GM12878 (cell line): ENCODE measurements around the gene SUGP1. TPM values are rescaled to one million over a fixed set of nuclear protein-coding genes. Genes with fewer than 3 reads are reported as not detected.

Source experiments
- ATAC-seq: fragments of 200-7000 bp; cut with Tn5 transposase; 3 replicates; pipeline ENCODE4 v1.9.1; 2020; ENCODE audit warnings: mild to moderate bottlenecking, moderate library complexity
- BruUV-seq: library from RNA; stranded (reverse); fragments of 400-500 nt; replicated peaks from 2 replicates; lab custom pipeline; 2021; lab: Mats Ljungman, UMichigan
- CTCF ChIA-PET: fragments of 300-600 bp; sonication (Branson Sonifier 250); formaldehyde crosslinking; extraction: SDS; loops from one replicate; lab custom pipeline; 2021; ENCODE audit warnings: inconsistent platforms; lab: Yijun Ruan, JAX
- POLR2A ChIA-PET: fragments of 350-600 bp; formaldehyde crosslinking; extraction: SDS; loops from one replicate; lab custom pipeline; 2021; ENCODE audit warnings: inconsistent platforms; lab: Charles Lee
- RAD21 ChIA-PET: fragments of 300-600 bp; sonication (Branson Sonifier 250); formaldehyde crosslinking; loops from one replicate; lab custom pipeline; 2023; ENCODE audit warnings: antibody characterized with exemption; ENCODE audit not compliant: unreplicated experiment; lab: Charles Lee
- SMC1A ChIA-PET: fragments of 300-600 bp; sonication (Branson Sonifier 250); formaldehyde crosslinking; loops from one replicate; lab custom pipeline; 2023; ENCODE audit not compliant: unreplicated experiment, uncharacterized antibody; lab: Charles Lee
- DNase-seq: peaks from one replicate; pipeline ENCODE4 v3.0.0-alpha.2; 2011; ENCODE audit warnings: low read depth, low spot score
- FAIRE-seq: peaks from 3 replicates; lab custom pipeline; 2011; peaks lifted over from hg19 to GRCh38; lab: Jason Lieb, UNC
- H2AFZ ChIP-seq: 2 replicates; pipeline ENCODE4 v1.6.0; 2011; ENCODE audit warnings: low read depth, low read length, control low read depth; ENCODE audit not compliant: control insufficient read depth
- H3K27ac ChIP-seq: 2 replicates; pipeline ENCODE4 v1.5.1; 2011; ENCODE audit warnings: control low read depth; ENCODE audit not compliant: control insufficient read depth, insufficient read depth
- H3K27me3 ChIP-seq, 2 experiments: replicated peaks in 1 of 2; 2 replicates each; pipeline versions ENCODE4 v1.6.0 to v1.6.1; 2011; ENCODE audit warnings: low read length in 1 of 2; ENCODE audit not compliant: control insufficient read depth in 2 of 2, insufficient read depth in 2 of 2
- H3K36me3 ChIP-seq, 2 experiments: 2 replicates each; pipeline ENCODE4 v1.5.1; 2011; ENCODE audit warnings: low read length in 1 of 2; ENCODE audit not compliant: control insufficient read depth in 2 of 2, insufficient read depth in 2 of 2
- H3K4me1 ChIP-seq: 2 replicates; pipeline ENCODE4 v1.6.1; 2011; ENCODE audit warnings: mild to moderate bottlenecking, low read length, moderate library complexity, mixed read lengths; ENCODE audit not compliant: control insufficient read depth, insufficient read depth
- H3K4me2 ChIP-seq: 2 replicates; pipeline ENCODE4 v1.6.0; 2011; ENCODE audit warnings: control low read depth; ENCODE audit not compliant: control insufficient read depth, insufficient read depth
- H3K4me3 ChIP-seq: fragments of 200-600 bp; sonication (generic); 2 replicates; pipeline ENCODE4 v1.5.1; 2016
- H3K79me2 ChIP-seq: 2 replicates; pipeline ENCODE4 v1.6.0; 2011; ENCODE audit warnings: low read length; ENCODE audit not compliant: control insufficient read depth, insufficient read depth
- H3K9ac ChIP-seq: 2 replicates; pipeline ENCODE4 v1.8.0; 2011; ENCODE audit warnings: low read length, control low read depth, mixed read lengths; ENCODE audit not compliant: control insufficient read depth, insufficient read depth
- H3K9me3 ChIP-seq: replicated peaks from 3 replicates; pipeline ENCODE4 v1.5.1; 2011; ENCODE audit warnings: mild to moderate bottlenecking, low read length; ENCODE audit not compliant: control insufficient read depth, insufficient read depth
- H4K20me1 ChIP-seq: 2 replicates; pipeline ENCODE4 v1.6.0; 2011; ENCODE audit not compliant: control insufficient read depth, insufficient read depth
- CHD1 ChIP-seq: IDR thresholded peaks from 2 replicates; pipeline ENCODE4 v1.6.1; 2012; ENCODE audit warnings: low read depth, low read length, improper control_type of control experiment
- E4F1 ChIP-seq: fragments of 450-650 bp; IDR thresholded peaks from 2 replicates; pipeline ENCODE4 v1.6.1; 2018; ENCODE audit warnings: borderline replicate concordance, mild to moderate bottlenecking; ENCODE audit not compliant: partially characterized antibody
- ELK1 ChIP-seq: IDR thresholded peaks from 2 replicates; pipeline ENCODE4 v1.6.1; 2012; ENCODE audit warnings: low read depth, low read length, improper control_type of control experiment
- KAT2A ChIP-seq: conservative IDR thresholded peaks from 2 replicates; pipeline ENCODE4 v1.6.1; 2011; ENCODE audit warnings: low read depth, low read length; ENCODE audit not compliant: control insufficient read depth
- MEF2A ChIP-seq: IDR thresholded peaks from 2 replicates; pipeline ENCODE4 v1.6.1; 2011; ENCODE audit warnings: low read depth, mild to moderate bottlenecking, low read length, moderate library complexity; ENCODE audit not compliant: insufficient read depth
- MYC ChIP-seq: IDR thresholded peaks from 2 replicates; pipeline ENCODE4 v1.6.1; 2011; ENCODE audit warnings: mild to moderate bottlenecking, low read length, moderate library complexity, inconsistent platforms; ENCODE audit not compliant: insufficient read depth, insufficient replicate concordance, insufficient read length, severe bottlenecking
- NFYA ChIP-seq: IDR thresholded peaks from 2 replicates; pipeline ENCODE4 v1.6.1; 2011; ENCODE audit warnings: low read depth, mild to moderate bottlenecking, low read length, improper control_type of control experiment, borderline replicate concordance
- NR2F1 ChIP-seq: fragments of 450-650 bp; conservative IDR thresholded peaks from 2 replicates; pipeline ENCODE4 v1.6.1; 2017; ENCODE audit warnings: mild to moderate bottlenecking
- PAX5 ChIP-seq: IDR thresholded peaks from 2 replicates; pipeline ENCODE4 v1.6.1; 2011; ENCODE audit warnings: low read depth, low read length, borderline replicate concordance
- PBX3 ChIP-seq: IDR thresholded peaks from 2 replicates; pipeline ENCODE4 v1.6.1; 2011; ENCODE audit warnings: mild to moderate bottlenecking, low read depth, low read length, moderate library complexity; ENCODE audit not compliant: insufficient replicate concordance
- SMC3 ChIP-seq: IDR thresholded peaks from 2 replicates; pipeline ENCODE4 v1.6.1; 2011; ENCODE audit warnings: low read length, improper control_type of control experiment, borderline replicate concordance
- STAT3 ChIP-seq: IDR thresholded peaks from 2 replicates; pipeline ENCODE4 v1.6.1; 2011; ENCODE audit warnings: low read depth, low read length, improper control_type of control experiment
- TCF12 ChIP-seq: IDR thresholded peaks from 2 replicates; pipeline ENCODE4 v1.6.1; 2011; ENCODE audit warnings: low read depth, mild to moderate bottlenecking, low read length
- ZNF207 ChIP-seq: fragments of 450-650 bp; IDR thresholded peaks from 2 replicates; pipeline ENCODE4 v1.6.1; 2014; ENCODE audit warnings: antibody characterized with exemption, mild to moderate bottlenecking, borderline replicate concordance
- ZNF687 ChIP-seq: fragments of 450-650 bp; IDR thresholded peaks from 2 replicates; pipeline ENCODE4 v1.6.1; 2017; ENCODE audit warnings: mild to moderate bottlenecking, moderate library complexity
- WGBS: methylation state at CpG from one replicate; pipeline ENCODE4 v1.1.6; 2016; ENCODE audit warnings: low lambda C conversion rate; ENCODE audit not compliant: insufficient replicate concordance, insufficient coverage; ENCODE audit errors: missing lambda C conversion rate; 5-methylcytosine and 5-hydroxymethylcytosine counted together
- in situ Hi-C: fragments of 300-500 bp; cut with MboI; formaldehyde crosslinking; loops from 9 replicates; pipeline ENCODE4 v1.14.3; 2018; ENCODE audit warnings: mixed read lengths
- intact Hi-C: fragments of 100-400 bp; cut with micrococcal nuclease; formaldehyde crosslinking; loops from one replicate; pipeline ENCODE4 v1.14.2; 2022; ENCODE audit not compliant: unreplicated experiment
- polyA plus RNA-seq, 11 experiments: library from polyadenylated mRNA; depleted of rRNA in 4 of 11; unstranded in 6 of 11; stranded (reverse) in 5 of 11; fragments of >200 nt; fragmentation: Nextera tagmentation in 4 of 11; fragmentation: Illumina TruSeq in 1 of 11; extraction: Ambion mirVana in 4 of 11; extraction: Trizol in 1 of 11; gene quantifications; 1 replicate in 1 of 11; 2 replicates in 10 of 11; pipeline versions ENCODE4 v1.2.1 to v1.2.3, GENCODE V29; 2011 to 2016; ENCODE audit warnings: inconsistent platforms in 2 of 11, missing spikeins in 2 of 11, low read depth in 1 of 11
- total RNA-seq, 4 experiments: library from RNA; depleted of rRNA in 3 of 4; stranded (reverse); fragments of >200 nt in 3 of 4; fragmentation: Illumina TruSeq in 1 of 4; extraction: Trizol in 1 of 4; gene quantifications; 2 replicates each; pipeline versions ENCODE4 v1.2.1 to v1.2.3, GENCODE V29; 2013 to 2021

The SUGP1 gene
- total and polyA plus RNA-seq, 10 of the 15 experiments (the other 5 are each of a cell fraction or from before 2014, with no cell fraction given), result 1.6 to 70.2 (median 38.4) TPM

- no peak overlapping the region for H2AFZ ChIP-seq
- in situ Hi-C loops (no loop called here), intact Hi-C loops (no loop called here)
- H3K4me1 ChIP-seq, result no peaks in the 10 kb centered on the region
- no peaks in the 10 kb centered on the region; a peak in 1 of 4 replicates for H3K36me3 ChIP-seq
- no peak overlapping the region for H3K27ac ChIP-seq
- 54% methylated on average over 18 of the region's 18 CpGs for WGBS
- ChIA-PET CTCF (no interaction called here), RAD21 (no interaction called here), SMC1A (no interaction called here), POLR2A (no interaction called here)
- no peaks in the 10 kb centered on the region; a peak in 2 of 4 replicates for H3K27me3 ChIP-seq
- H3K9ac ChIP-seq, result no peak overlapping the region
- DNase-seq (no peak), ATAC-seq (no peak), FAIRE-seq (no peak)
- no peaks in the 10 kb centered on the region for H3K9me3 ChIP-seq
- no TSS peak for BruUV-seq
- H3K4me2 ChIP-seq, result no peak overlapping the region
- H3K79me2 ChIP-seq, result no peaks in the 10 kb centered on the region
- H3K4me3 ChIP-seq, result no peak overlapping the region
- no peaks in the 10 kb centered on the region for H4K20me1 ChIP-seq
- TF ChIP-seq NFYA, result no peak
- TF ChIP-seq NR2F1, result no peak
- TF ChIP-seq E4F1, result no peak
- no peak for TF ChIP-seq ELK1
- TF ChIP-seq STAT3, result no peak
- no peak for TF ChIP-seq MYC
- TF ChIP-seq ZNF687, result no peak
- TF ChIP-seq KAT2A, result no peak
- TF ChIP-seq PBX3, result no peak
- TF ChIP-seq TCF12, result no peak
- no peak for TF ChIP-seq PAX5
- no peak for TF ChIP-seq MEF2A
- TF ChIP-seq ZNF207, result no peak
- no peak for TF ChIP-seq CHD1
- no peak for TF ChIP-seq SMC3
These were observed 50.2 kb downstream of the SUGP1 start for GRCh38 chr19:19269952-19270694.
